Measurements from ENCODE around the gene ADM2. TPM values are rescaled to one million over a fixed set of nuclear protein-coding genes. Genes with fewer than 3 reads are reported as not detected.

ADM2 gene
- total RNA-seq, 1 donor from 2014 or later = 4.4 TPM

GRCh38 chr22:50456466-50457234 is 24.7 kb upstream of the ADM2 start:
- no peak overlapping the region for H3K4me3 ChIP-seq (ENCODE audit: low read depth, low read length)
- DNase-seq (ENCODE audit: low read depth) = no peak
- peak; percentile 32 for TF ChIP-seq CTCF (conservative IDR thresholded peaks at IDR 0.05; ENCODE audit: low read depth, low read length)

DNA sequence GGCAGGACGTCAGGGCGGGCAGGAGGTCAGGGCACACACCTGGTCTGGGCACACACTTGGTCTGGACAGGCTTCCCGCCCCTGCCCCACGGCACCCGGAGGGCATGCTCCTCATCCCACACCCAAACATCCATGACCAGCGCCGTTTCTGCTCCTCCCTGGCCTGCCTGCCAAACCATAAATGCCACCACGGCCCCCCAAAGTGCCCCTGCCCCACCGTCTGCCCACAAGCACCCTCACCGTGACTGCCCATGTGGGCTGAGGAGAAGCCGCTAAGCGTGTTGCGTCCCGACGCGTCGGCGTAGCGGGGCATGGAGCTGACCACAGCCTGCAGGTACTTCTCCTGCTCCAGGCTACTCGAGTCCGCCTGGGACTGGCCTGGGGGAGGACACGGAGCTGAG is 22.3 kb upstream of the ADM2 start:
- no peak for TF ChIP-seq CTCF (conservative IDR thresholded peaks at IDR 0.05; ENCODE audit: low read depth, low read length)
- no peak overlapping the region for H3K4me3 ChIP-seq (ENCODE audit: low read depth, low read length)
- DNase-seq (ENCODE audit: low read depth) = no peak

GRCh38 chr22:50459496-50460140 is 21.7 kb upstream of the ADM2 start:
- TF ChIP-seq CTCF (conservative IDR thresholded peaks at IDR 0.05; ENCODE audit: low read depth, low read length) = no peak
- no peak for DNase-seq (ENCODE audit: low read depth)

GRCh38 chr22:50460938-50461337 is 20.4 kb upstream of the ADM2 start:
- DNase-seq (ENCODE audit: low read depth) = no peak
- no peak for TF ChIP-seq CTCF (conservative IDR thresholded peaks at IDR 0.05; ENCODE audit: low read depth, low read length)
- H3K4me3 ChIP-seq (ENCODE audit: low read depth, low read length) = no peak overlapping the region

More at GRCh38 chr22:50459496-50460140, 21.7 kb upstream of the ADM2 start:
- no peak overlapping the region for H3K4me3 ChIP-seq (ENCODE audit: low read depth, low read length)

- no peak overlapping the region for H3K4me3 ChIP-seq (ENCODE audit: low read depth, low read length)
- TF ChIP-seq CTCF (conservative IDR thresholded peaks at IDR 0.05; ENCODE audit: low read depth, low read length) = no peak
- DNase-seq (ENCODE audit: low read depth) = no peak
Measured at GRCh38 chr22:50461536-50461935, 19.8 kb upstream of the ADM2 start.

DNA sequence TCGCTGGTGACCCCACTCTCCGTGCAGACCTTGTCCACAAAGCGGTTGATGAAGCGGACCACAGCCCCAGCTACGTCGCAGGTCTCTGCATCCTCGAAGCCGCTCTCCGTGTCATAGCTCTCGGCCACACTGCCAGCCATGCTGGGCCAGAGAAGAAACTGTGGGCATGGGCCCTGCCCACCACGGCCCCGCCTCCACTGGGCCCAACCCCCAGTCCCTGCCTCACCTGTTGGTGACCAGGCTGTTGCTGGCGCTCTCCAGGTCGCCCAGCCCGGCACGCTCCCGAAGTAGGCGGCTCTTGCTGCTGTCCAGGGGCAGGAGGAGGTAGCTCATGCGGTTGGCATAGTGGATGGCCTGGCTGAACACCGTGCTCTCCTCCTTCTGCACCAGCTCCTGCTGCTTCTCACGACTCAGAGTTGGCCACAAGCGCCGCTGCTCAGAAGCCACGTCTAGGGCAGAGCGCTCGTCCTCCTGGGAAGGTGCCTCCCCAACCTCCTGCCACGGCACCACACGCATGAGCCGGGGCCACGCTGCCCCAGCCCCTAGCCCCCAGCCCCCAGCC is 19.3 kb upstream of the ADM2 start:
- H3K4me3 ChIP-seq (ENCODE audit: low read depth, low read length) = no peak overlapping the region

More for the DNA sequence above, 19.3 kb upstream of the ADM2 start:
- no peak for DNase-seq (ENCODE audit: low read depth)
- TF ChIP-seq CTCF (conservative IDR thresholded peaks at IDR 0.05; ENCODE audit: low read depth, low read length) = no peak
